SJSA1 (cell line): ENCODE measurements around the gene RPAP2. TPM values are rescaled to one million over a fixed set of nuclear protein-coding genes. Genes with fewer than 3 reads are reported as not detected.
"Not testable (repeated sequence)": the region's sequence is repeated elsewhere in the genome, so short reads cannot be mapped to it uniquely, and the experiment has no call there.

ENCODE experiments used
- DNase-seq, 2 experiments: peaks; one replicate each; pipeline ENCODE4 v3.0.0-alpha.2; 2015 to 2020; ENCODE audit warnings: low spot score in 2 of 2, low read depth in 1 of 2
- H3K27ac ChIP-seq: fragments of 250-450 bp; sonication (Bioruptor Pico); 2 replicates; pipeline ENCODE4 v1.5.1; 2020; ENCODE audit warnings: mild to moderate bottlenecking, moderate library complexity
- H3K27me3 ChIP-seq: fragments of 250-450 bp; sonication (Bioruptor Pico); replicated peaks from 2 replicates; pipeline ENCODE4 v1.5.1; 2020; ENCODE audit warnings: mild to moderate bottlenecking, moderate library complexity
- H3K36me3 ChIP-seq: fragments of 250-450 bp; sonication (Bioruptor Pico); 2 replicates; pipeline ENCODE4 v1.5.1; 2020; ENCODE audit warnings: mild to moderate bottlenecking
- H3K4me1 ChIP-seq: fragments of 250-450 bp; sonication (Bioruptor Pico); replicated peaks from 2 replicates; pipeline ENCODE4 v1.6.1; 2021; ENCODE audit warnings: mild to moderate bottlenecking
- H3K4me3 ChIP-seq: fragments of 250-450 bp; sonication (Bioruptor Pico); 2 replicates; pipeline ENCODE4 v1.5.1; 2020; ENCODE audit warnings: mild to moderate bottlenecking
- H3K9me3 ChIP-seq: fragments of 250-450 bp; sonication (Bioruptor Pico); replicated peaks from 2 replicates; pipeline ENCODE4 v1.5.1; 2020; ENCODE audit warnings: mild to moderate bottlenecking
- total RNA-seq: library from RNA; depleted of rRNA; stranded (reverse); fragments of >200 nt; shearing (Covaris generic); gene quantifications from 2 replicates; pipeline ENCODE4 v1.2.3, GENCODE V29; 2014

RPAP2 gene
- total RNA-seq, 1 experiment from 2014 or later = 19.1 TPM

DNA sequence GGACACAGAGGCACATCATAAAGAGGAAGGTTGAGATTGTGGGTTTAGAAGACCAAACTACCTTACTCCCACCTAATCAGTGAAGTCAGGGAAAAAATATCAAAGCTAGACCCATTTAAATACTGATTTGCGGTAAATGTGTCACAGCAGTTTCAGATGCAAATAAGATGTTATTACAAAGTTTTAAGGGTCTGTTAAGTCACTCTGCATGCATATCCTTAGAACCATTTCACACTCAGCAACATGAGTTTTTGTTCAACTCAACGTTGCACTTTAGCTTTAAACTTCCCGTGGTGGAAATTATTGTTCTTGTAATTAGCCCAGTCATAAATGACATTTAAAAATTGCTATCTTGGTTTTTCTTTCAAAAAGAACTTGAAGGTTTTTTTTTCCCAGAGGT is 34.8 kb downstream of the RPAP2 start:
- H3K4me1 ChIP-seq = no peaks in the 10 kb centered on the region
- no peaks in the 10 kb centered on the region for H3K27me3 ChIP-seq
- H3K36me3 ChIP-seq = peaks cover 23% of the 10 kb centered on the region
- no peak overlapping the region for H3K4me3 ChIP-seq
- H3K27ac ChIP-seq = no peak overlapping the region
- DNase-seq = no peak
- H3K9me3 ChIP-seq = no peaks in the 10 kb centered on the region

- Histone ChIP-seq H3K27me3 (no peaks in the 10 kb centered on the region), H3K36me3 (peaks cover 15% of the 10 kb centered on the region)
- DNase-seq = no peak
Observed at GRCh38 chr1:92340154-92340553, 41.3 kb downstream of the RPAP2 start.

GRCh38 chr1:92342401-92342800 is 43.5 kb downstream of the RPAP2 start:
- Histone ChIP-seq H3K27me3 (no peaks in the 10 kb centered on the region), H3K4me3 (no peak overlapping the region), H3K36me3 (peaks cover 15% of the 10 kb centered on the region), H3K4me1 (no peaks in the 10 kb centered on the region), H3K9me3 (no peaks in the 10 kb centered on the region), H3K27ac (no peak overlapping the region)
- DNase-seq = no peak

More at GRCh38 chr1:92340154-92340553, 41.3 kb downstream of the RPAP2 start:
- no peaks in the 10 kb centered on the region for H3K4me1 ChIP-seq
- H3K27ac ChIP-seq = no peak overlapping the region
- no peaks in the 10 kb centered on the region for H3K9me3 ChIP-seq
- H3K4me3 ChIP-seq = no peak overlapping the region

GRCh38 chr1:92343061-92343460 is 44.2 kb downstream of the RPAP2 start:
- DNase-seq = no peak
- Histone ChIP-seq H3K27ac (no peak overlapping the region), H3K36me3 (peaks cover 16% of the 10 kb centered on the region), H3K4me3 (no peak overlapping the region), H3K27me3 (no peaks in the 10 kb centered on the region), H3K9me3 (no peaks in the 10 kb centered on the region), H3K4me1 (no peaks in the 10 kb centered on the region)

GRCh38 chr1:92346866-92347640 is 48.2 kb downstream of the RPAP2 start:
- no peak for DNase-seq
- Histone ChIP-seq H3K9me3 (no peaks in the 10 kb centered on the region), H3K27ac (no peak overlapping the region), H3K4me1 (no peaks in the 10 kb centered on the region), H3K4me3 (no peak overlapping the region), H3K36me3 (peaks cover 10% of the 10 kb centered on the region), H3K27me3 (no peaks in the 10 kb centered on the region)

GRCh38 chr1:92352856-92353255 is 54.0 kb downstream of the RPAP2 start:
- H3K4me1 ChIP-seq = no peaks in the 10 kb centered on the region
- H3K36me3 ChIP-seq = peaks cover 13% of the 10 kb centered on the region; the same call in 1 of the 2 replicates
- H3K27me3 ChIP-seq = no peaks in the 10 kb centered on the region
- no peaks in the 10 kb centered on the region for H3K9me3 ChIP-seq
- no peak for DNase-seq
- H3K4me3 ChIP-seq = no peak overlapping the region
- no peak overlapping the region for H3K27ac ChIP-seq

GRCh38 chr1:92354259-92354658 is 55.4 kb downstream of the RPAP2 start:
- no peak overlapping the region for H3K27ac ChIP-seq
- H3K4me1 ChIP-seq = no peaks in the 10 kb centered on the region
- no peak overlapping the region for H3K4me3 ChIP-seq
- no peaks in the 10 kb centered on the region for H3K27me3 ChIP-seq
- peaks cover 19% of the 10 kb centered on the region for H3K36me3 ChIP-seq
- DNase-seq = no peak
- H3K9me3 ChIP-seq = no peaks in the 10 kb centered on the region

- Histone ChIP-seq H3K4me1 (no peaks in the 10 kb centered on the region), H3K36me3 (peaks cover 25% of the 10 kb centered on the region), H3K27me3 (no peaks in the 10 kb centered on the region), H3K9me3 (no peaks in the 10 kb centered on the region), H3K4me3 (no peak overlapping the region), H3K27ac (no peak overlapping the region)
- no peak for DNase-seq
Observed at GRCh38 chr1:92356956-92357355, 58.1 kb downstream of the RPAP2 start.

- DNase-seq, H3K4me3 ChIP-seq, H3K27me3 ChIP-seq, H3K9me3 ChIP-seq, H3K4me1 ChIP-seq, H3K27ac ChIP-seq: not testable (repeated sequence)
- peaks cover 25% of the 10 kb centered on the region for H3K36me3 ChIP-seq
Observed at GRCh38 chr1:92359382-92359781, 60.5 kb downstream of the RPAP2 start.

GRCh38 chr1:92359986-92360385 is 61.1 kb downstream of the RPAP2 start:
- Histone ChIP-seq H3K4me3 (no peak overlapping the region), H3K27ac (no peak overlapping the region), H3K9me3 (no peaks in the 10 kb centered on the region), H3K36me3 (peaks cover 25% of the 10 kb centered on the region), H3K27me3 (no peaks in the 10 kb centered on the region), H3K4me1 (no peaks in the 10 kb centered on the region)
- no peak for DNase-seq

DNA sequence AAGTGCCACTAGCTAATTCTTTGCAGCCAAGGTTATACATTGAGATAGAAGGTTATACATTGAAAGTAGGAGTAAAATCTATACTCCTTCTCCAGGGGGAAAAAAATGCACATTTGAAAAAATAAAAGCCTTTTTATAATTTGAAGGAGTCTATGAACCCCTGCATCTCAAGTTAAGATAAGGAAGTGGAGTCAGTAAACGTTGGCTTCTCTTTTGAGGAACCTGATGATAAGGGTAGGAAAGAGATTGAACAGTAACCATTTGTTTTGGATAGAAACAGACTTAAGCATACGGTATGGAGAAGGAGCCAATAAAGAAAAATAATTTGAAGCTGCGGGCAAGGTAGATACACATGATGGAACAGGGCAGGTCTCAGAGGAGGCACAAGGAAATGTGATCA is 64.1 kb downstream of the RPAP2 start:
- no peak for DNase-seq
- no peaks in the 10 kb centered on the region for H3K27me3 ChIP-seq
- no peaks in the 10 kb centered on the region for H3K4me1 ChIP-seq
- peaks cover 13% of the 10 kb centered on the region for H3K36me3 ChIP-seq
- no peak overlapping the region for H3K4me3 ChIP-seq
- no peak overlapping the region for H3K27ac ChIP-seq
- no peaks in the 10 kb centered on the region for H3K9me3 ChIP-seq

DNA sequence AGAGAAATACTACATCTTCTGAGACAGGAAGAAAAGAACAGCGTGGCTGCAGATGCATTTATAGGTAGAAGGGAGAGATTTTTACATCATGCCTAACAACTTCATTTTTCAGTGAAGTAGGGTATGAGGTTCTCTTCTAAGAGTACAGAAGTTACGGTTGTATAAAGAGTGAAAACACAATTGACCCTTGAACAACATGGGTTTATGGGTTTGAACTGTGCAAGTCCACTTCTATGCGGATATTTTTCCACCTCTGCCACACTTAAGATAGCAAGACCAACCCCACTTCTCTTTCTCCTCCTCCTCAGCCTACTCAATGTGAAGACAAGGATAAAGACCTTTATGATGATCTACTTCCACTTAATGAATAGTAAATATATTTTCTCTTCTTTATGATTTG is 64.5 kb downstream of the RPAP2 start:
- peaks cover 10% of the 10 kb centered on the region for H3K36me3 ChIP-seq

DNA sequence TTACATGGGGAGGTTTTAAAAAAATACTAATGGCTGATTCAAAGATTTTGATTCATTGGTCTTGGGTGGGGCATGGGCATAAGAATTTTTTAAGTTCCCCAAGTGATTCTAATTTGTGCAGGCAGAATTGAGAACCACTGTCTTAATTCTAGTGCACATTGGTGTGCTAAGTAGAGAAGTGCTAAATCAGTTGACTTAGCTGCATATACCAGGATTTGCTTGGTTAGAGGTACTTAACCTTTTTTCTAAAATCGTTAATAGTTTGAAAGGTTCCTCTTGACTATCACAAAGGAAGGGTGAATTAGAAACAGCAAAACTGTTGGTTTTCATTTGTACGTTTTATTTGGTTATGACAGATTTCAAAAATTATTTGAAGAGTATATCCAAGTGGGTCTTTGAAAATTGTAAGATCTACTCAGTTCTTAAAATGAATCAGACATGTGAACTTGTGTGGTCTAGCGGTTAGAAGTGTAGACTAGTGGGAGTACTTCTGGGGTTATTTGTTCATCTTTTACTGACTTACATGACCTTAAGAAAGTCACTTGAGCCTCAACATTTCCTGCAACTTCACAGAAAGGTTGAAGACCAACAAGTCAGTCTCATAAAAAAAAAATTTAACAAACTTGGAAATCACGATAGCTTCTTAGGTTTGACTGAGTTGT is 66.7 kb downstream of the RPAP2 start:
- no peaks in the 10 kb centered on the region for H3K9me3 ChIP-seq
- H3K27me3 ChIP-seq = no peaks in the 10 kb centered on the region
- H3K36me3 ChIP-seq = peaks cover 1% of the 10 kb centered on the region; the same call in 1 of the 2 replicates
- DNase-seq = no peak
- H3K4me1 ChIP-seq = no peaks in the 10 kb centered on the region
- H3K4me3 ChIP-seq = no peak overlapping the region
- H3K27ac ChIP-seq = no peak overlapping the region

More for the DNA sequence above, 64.5 kb downstream of the RPAP2 start:
- no peak overlapping the region for H3K27ac ChIP-seq
- no peaks in the 10 kb centered on the region for H3K9me3 ChIP-seq
- DNase-seq = no peak
- no peaks in the 10 kb centered on the region for H3K4me1 ChIP-seq
- no peaks in the 10 kb centered on the region for H3K27me3 ChIP-seq
- no peak overlapping the region for H3K4me3 ChIP-seq

DNA sequence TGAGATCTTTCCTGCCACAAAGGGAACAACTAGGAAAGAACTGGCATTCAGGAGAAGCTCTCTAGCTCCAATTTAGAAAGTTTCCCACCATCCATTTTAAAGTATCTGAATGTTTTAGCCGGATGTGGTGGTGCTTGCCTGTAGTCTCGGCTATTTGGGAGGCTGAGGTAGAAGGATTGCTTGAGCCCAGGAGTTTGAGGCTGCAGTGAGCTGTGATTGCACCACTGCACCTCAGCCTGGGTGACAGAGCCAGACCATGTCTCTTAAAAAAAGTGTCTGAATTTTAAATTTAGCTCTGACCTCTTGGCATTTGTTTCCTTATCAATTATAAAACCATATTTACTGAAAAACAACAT is 67.2 kb downstream of the RPAP2 start:
- H3K27ac ChIP-seq = no peak overlapping the region
- no peak for DNase-seq
- no peaks in the 10 kb centered on the region; the same call in 1 of the 2 replicates for H3K36me3 ChIP-seq
- H3K4me1 ChIP-seq = no peaks in the 10 kb centered on the region
- no peak overlapping the region for H3K4me3 ChIP-seq
- H3K27me3 ChIP-seq = no peaks in the 10 kb centered on the region
- H3K9me3 ChIP-seq = no peaks in the 10 kb centered on the region
